ENCODE data around the gene UNC119B. TPM values are rescaled to one million over a fixed set of nuclear protein-coding genes. Genes with fewer than 3 reads are reported as not detected.
"Not testable (repeated sequence)": the region's sequence is repeated elsewhere in the genome, so short reads cannot be mapped to it uniquely, and the experiment has no call there.

UNC119B gene
- total and polyA plus RNA-seq, 4 donors = 3.8 to 24.8 (median 11.8) TPM

DNA sequence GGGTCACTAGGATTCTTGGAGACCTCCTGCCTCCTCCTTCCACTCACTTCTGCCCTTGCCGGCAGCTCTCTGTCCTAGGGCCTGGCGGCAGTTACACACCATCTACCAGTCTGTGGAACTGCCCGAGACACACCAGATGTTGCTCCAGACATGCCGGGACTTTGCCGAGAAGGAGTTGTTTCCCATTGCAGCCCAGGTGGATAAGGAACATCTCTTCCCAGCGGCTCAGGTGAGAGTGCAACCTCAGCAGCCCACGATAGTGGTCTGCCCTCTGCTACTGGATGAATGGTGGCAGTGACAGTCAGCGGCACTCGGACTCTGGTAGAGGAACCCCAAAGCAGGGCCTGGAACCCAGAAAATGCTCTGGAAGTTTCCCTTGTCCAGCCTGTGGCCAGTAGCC is 16.7 kb downstream of the UNC119B start:
- no peaks in the 10 kb centered on the region for H3K9me3 ChIP-seq (ENCODE audit: control insufficient read depth in 4 of 4, low read length in 3 of 4)
- peak overlapping the region in 2 of 3 donors; percentile 18 to 92 for H3K4me3 ChIP-seq (ENCODE audit: low read depth in 1 of 3, low read length in 3 of 3)
- peaks cover 7 to 17% (median 11%) of the 10 kb centered on the region in 4 donors for H3K36me3 ChIP-seq (ENCODE audit: control insufficient read depth in 4 of 4, insufficient read depth in 3 of 4, low read depth in 1 of 4, low read length in 3 of 4)
- DNase-seq (ENCODE audit: low spot score) = no peak
- peak overlapping the region in 1 of 2 donors; percentile 61 for H3K9ac ChIP-seq (ENCODE audit: low read depth in 1 of 2, low read length in 2 of 2)
- TF ChIP-seq EGR1 (IDR thresholded peaks at IDR 0.05; ENCODE audit: low read depth in 2 of 2) (no peak), JUND (IDR thresholded peaks at IDR 0.05) (no peak), TAF1 (conservative IDR thresholded peaks at IDR 0.05) (no peak), HNF4G (IDR thresholded peaks at IDR 0.05) (no peak), RXRA (IDR thresholded peaks at IDR 0.05) (no peak), RAD21 (IDR thresholded peaks at IDR 0.05) (no peak), YY1 (IDR thresholded peaks at IDR 0.05) (no peak), NR2F2 (IDR thresholded peaks at IDR 0.05) (no peak), FOXA1 (IDR thresholded peaks at IDR 0.05) (no peak), FOXA2 (IDR thresholded peaks at IDR 0.05) (no peak)
- TF ChIP-seq, protein P1, sequence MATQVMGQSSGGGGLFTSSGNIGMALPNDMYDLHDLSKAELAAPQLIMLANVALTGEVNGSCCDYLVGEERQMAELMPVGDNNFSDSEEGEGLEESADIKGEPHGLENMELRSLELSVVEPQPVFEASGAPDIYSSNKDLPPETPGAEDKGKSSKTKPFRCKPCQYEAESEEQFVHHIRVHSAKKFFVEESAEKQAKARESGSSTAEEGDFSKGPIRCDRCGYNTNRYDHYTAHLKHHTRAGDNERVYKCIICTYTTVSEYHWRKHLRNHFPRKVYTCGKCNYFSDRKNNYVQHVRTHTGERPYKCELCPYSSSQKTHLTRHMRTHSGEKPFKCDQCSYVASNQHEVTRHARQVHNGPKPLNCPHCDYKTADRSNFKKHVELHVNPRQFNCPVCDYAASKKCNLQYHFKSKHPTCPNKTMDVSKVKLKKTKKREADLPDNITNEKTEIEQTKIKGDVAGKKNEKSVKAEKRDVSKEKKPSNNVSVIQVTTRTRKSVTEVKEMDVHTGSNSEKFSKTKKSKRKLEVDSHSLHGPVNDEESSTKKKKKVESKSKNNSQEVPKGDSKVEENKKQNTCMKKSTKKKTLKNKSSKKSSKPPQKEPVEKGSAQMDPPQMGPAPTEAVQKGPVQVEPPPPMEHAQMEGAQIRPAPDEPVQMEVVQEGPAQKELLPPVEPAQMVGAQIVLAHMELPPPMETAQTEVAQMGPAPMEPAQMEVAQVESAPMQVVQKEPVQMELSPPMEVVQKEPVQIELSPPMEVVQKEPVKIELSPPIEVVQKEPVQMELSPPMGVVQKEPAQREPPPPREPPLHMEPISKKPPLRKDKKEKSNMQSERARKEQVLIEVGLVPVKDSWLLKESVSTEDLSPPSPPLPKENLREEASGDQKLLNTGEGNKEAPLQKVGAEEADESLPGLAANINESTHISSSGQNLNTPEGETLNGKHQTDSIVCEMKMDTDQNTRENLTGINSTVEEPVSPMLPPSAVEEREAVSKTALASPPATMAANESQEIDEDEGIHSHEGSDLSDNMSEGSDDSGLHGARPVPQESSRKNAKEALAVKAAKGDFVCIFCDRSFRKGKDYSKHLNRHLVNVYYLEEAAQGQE (IDR thresholded peaks at IDR 0.05) = no peak
- TF ChIP-seq, protein P2, sequence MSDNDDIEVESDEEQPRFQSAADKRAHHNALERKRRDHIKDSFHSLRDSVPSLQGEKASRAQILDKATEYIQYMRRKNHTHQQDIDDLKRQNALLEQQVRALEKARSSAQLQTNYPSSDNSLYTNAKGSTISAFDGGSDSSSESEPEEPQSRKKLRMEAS (IDR thresholded peaks at IDR 0.05) = no peak
- TF ChIP-seq, protein P3, sequence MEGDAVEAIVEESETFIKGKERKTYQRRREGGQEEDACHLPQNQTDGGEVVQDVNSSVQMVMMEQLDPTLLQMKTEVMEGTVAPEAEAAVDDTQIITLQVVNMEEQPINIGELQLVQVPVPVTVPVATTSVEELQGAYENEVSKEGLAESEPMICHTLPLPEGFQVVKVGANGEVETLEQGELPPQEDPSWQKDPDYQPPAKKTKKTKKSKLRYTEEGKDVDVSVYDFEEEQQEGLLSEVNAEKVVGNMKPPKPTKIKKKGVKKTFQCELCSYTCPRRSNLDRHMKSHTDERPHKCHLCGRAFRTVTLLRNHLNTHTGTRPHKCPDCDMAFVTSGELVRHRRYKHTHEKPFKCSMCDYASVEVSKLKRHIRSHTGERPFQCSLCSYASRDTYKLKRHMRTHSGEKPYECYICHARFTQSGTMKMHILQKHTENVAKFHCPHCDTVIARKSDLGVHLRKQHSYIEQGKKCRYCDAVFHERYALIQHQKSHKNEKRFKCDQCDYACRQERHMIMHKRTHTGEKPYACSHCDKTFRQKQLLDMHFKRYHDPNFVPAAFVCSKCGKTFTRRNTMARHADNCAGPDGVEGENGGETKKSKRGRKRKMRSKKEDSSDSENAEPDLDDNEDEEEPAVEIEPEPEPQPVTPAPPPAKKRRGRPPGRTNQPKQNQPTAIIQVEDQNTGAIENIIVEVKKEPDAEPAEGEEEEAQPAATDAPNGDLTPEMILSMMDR (IDR thresholded peaks at IDR 0.05; ENCODE audit: low read depth, low read length, missing input control) = no peak
- TF ChIP-seq, protein P4, sequence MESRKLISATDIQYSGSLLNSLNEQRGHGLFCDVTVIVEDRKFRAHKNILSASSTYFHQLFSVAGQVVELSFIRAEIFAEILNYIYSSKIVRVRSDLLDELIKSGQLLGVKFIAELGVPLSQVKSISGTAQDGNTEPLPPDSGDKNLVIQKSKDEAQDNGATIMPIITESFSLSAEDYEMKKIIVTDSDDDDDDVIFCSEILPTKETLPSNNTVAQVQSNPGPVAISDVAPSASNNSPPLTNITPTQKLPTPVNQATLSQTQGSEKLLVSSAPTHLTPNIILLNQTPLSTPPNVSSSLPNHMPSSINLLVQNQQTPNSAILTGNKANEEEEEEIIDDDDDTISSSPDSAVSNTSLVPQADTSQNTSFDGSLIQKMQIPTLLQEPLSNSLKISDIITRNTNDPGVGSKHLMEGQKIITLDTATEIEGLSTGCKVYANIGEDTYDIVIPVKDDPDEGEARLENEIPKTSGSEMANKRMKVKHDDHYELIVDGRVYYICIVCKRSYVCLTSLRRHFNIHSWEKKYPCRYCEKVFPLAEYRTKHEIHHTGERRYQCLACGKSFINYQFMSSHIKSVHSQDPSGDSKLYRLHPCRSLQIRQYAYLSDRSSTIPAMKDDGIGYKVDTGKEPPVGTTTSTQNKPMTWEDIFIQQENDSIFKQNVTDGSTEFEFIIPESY (IDR thresholded peaks at IDR 0.05) = no peak
- H3K27me3 ChIP-seq (ENCODE audit: control insufficient read depth in 4 of 4, insufficient read depth in 4 of 4, low read length in 3 of 4) = no peaks in the 10 kb centered on the region
- H3K27ac ChIP-seq (ENCODE audit: low read depth in 1 of 2, low read length in 2 of 2) = peak overlapping the region; percentile 19 to 50
- peaks cover 8 to 41% (median 30%) of the 10 kb centered on the region in 4 donors for H3K4me1 ChIP-seq (ENCODE audit: control insufficient read depth in 4 of 4, insufficient read depth in 4 of 4, low read length in 3 of 4)
- WGBS = 81% methylated on average over 9 of the region's 9 CpGs

DNA sequence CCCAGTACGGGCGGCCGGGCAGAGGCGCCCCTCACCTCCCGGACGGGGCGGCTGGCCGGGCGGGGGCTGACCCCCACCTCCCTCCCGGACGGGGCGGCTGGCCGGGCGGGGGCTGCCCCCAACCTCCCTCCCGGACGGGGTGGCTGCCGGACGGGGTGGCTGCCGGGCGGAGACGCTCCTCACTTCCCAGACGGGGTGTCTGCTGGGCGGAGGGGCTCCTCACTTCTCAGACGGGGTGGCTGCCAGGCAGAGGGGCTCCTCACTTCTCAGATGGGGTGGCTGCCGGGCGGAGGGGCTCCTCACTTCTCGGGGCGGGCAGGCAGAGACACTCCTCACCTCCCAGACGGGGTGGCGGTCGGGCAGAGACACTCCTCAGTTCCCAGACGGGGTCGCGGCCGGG is 21.9 kb downstream of the UNC119B start:
- 97% methylated on average over 35 of the region's 35 CpGs for WGBS
- not testable (repeated sequence) for H3K27ac ChIP-seq (ENCODE audit: low read depth in 1 of 2, low read length in 2 of 2); DNase-seq (ENCODE audit: low spot score); H3K9ac ChIP-seq (ENCODE audit: low read depth in 1 of 2, low read length in 2 of 2); H3K9me3 ChIP-seq (ENCODE audit: control insufficient read depth in 4 of 4, low read length in 3 of 4); H3K27me3 ChIP-seq (ENCODE audit: control insufficient read depth in 4 of 4, insufficient read depth in 4 of 4, low read length in 3 of 4); H3K4me3 ChIP-seq (ENCODE audit: low read depth in 1 of 3, low read length in 3 of 3)
- Histone ChIP-seq H3K36me3 (ENCODE audit: control insufficient read depth in 4 of 4, insufficient read depth in 3 of 4, low read depth in 1 of 4, low read length in 3 of 4) (peaks cover 12 to 20% (median 13%) of the 10 kb centered on the region in 4 donors), H3K4me1 (ENCODE audit: control insufficient read depth in 4 of 4, insufficient read depth in 4 of 4, low read length in 3 of 4) (peaks cover 1 to 19% (median 12%) of the 10 kb centered on the region in 4 donors)

Measured in liver (tissue), 9 donors.